GM10248 (cell line): ENCODE results near the gene KCNQ5.

Experiments
- CTCF ChIA-PET: fragments of 300-600 bp; sonication (Branson Sonifier 250); formaldehyde crosslinking; extraction: SDS; loops from one replicate; lab custom pipeline; 2021; ENCODE audit warnings: antibody characterized with exemption; lab: Yijun Ruan, JAX
- POLR2A ChIA-PET: fragments of 350-650 bp; sonication (Branson Sonifier 250); formaldehyde crosslinking; extraction: SDS; loops from one replicate; lab custom pipeline; 2020; ENCODE audit warnings: antibody characterized with exemption; lab: Yijun Ruan, JAX
- DNase-seq: peaks from one replicate; pipeline ENCODE4 v3.0.0; 2012; ENCODE audit errors: extremely low spot score
- TF ChIP-seq, protein P1 (sequence below): IDR thresholded peaks from 2 replicates; pipeline ENCODE4 v1.5.1; 2012; ENCODE audit warnings: mild to moderate bottlenecking, low read depth; ENCODE audit errors: extremely low read depth, missing control alignments, control extremely low read depth

KCNQ5 gene

DNA sequence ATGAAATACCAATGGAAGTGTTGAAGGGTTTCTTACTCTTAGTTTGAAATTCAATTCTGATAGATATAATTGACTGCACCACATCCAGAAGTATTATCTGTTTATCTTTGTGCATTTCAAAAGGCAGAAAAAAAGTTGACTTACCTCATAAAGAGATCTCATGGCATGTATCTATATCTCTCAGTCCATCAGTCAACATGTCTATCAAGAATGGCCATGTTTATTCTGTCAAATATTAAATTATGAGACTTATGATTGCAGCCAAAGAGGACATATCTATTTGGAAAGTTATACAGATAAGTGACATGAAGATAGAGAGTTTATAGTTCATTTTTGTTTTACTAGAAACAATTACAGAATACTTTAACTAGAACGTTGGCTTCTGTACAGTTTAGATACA is 325.7 kb downstream of the KCNQ5 start:
- TF ChIP-seq, protein P1, sequence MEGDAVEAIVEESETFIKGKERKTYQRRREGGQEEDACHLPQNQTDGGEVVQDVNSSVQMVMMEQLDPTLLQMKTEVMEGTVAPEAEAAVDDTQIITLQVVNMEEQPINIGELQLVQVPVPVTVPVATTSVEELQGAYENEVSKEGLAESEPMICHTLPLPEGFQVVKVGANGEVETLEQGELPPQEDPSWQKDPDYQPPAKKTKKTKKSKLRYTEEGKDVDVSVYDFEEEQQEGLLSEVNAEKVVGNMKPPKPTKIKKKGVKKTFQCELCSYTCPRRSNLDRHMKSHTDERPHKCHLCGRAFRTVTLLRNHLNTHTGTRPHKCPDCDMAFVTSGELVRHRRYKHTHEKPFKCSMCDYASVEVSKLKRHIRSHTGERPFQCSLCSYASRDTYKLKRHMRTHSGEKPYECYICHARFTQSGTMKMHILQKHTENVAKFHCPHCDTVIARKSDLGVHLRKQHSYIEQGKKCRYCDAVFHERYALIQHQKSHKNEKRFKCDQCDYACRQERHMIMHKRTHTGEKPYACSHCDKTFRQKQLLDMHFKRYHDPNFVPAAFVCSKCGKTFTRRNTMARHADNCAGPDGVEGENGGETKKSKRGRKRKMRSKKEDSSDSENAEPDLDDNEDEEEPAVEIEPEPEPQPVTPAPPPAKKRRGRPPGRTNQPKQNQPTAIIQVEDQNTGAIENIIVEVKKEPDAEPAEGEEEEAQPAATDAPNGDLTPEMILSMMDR, result no peak
- POLR2A ChIA-PET, result no interaction called here
- no peak for DNase-seq
- CTCF ChIA-PET, result interaction anchor here (0.9 kb wide), 1 partner anchor 11 kb away, joined by 3 read pairs; no protein-coding TSS in a partner anchor

DNA sequence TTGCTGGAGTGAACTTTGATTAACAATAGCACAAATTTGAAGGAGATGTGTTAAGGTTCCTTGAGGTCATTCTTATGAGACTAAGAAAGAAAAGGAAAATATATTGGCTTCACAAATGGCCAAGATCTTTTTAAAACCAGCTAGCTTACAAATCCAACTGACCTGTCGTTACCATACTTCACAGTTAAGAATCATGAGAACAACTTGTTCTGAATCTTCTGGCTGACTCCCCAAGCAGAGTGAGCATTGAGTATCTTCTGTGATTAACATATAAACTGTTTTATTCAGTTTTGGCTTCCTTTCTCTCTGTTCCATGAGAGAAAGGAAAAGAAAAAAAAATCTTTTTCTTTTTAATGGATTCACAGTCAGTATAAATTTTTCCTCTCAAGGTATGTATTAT is 326.3 kb downstream of the KCNQ5 start:
- ChIA-PET CTCF (no interaction called here), POLR2A (no interaction called here)
- DNase-seq, result no peak
- TF ChIP-seq, protein P1, result no peak

DNA sequence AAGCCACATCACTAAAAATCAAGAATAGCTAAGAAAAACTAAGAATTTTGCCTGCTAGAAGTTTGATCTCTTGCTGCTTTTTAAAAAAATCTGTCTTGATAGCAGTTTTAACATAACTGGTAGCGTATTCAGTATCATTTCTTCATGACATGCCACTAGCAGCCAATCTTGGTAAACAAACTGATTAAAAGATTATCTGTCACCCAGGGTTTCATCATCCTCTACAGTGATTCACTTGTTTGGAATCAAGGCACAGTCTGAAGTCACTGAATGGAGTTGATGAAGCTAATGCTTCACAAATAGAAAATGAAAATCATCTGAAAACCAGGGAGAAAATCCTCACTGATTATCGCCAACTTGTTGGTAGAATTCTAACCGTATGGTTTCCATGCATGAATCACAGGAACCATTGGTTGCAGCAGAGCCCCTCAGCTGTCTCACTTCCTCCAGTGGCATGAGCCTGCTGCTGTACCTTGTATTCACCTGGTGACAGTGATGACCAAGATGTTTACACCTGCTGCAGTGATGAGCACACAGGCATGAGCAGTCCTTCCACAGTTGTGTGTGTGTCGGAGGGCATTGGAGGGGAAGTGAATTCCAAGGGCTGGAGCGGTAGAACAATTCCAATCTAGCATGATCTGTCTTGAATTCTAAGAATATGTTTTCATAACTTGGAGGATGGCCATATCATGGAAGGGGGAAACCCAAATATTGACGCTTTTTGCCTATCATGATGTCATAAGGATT is 328.4 kb downstream of the KCNQ5 start:
- TF ChIP-seq, protein P1, result no peak
- CTCF ChIA-PET, result interaction anchor here (1.3 kb wide), 1 partner anchor 9 kb away, joined by 3 read pairs; no protein-coding TSS in a partner anchor
- no peak for DNase-seq

DNA sequence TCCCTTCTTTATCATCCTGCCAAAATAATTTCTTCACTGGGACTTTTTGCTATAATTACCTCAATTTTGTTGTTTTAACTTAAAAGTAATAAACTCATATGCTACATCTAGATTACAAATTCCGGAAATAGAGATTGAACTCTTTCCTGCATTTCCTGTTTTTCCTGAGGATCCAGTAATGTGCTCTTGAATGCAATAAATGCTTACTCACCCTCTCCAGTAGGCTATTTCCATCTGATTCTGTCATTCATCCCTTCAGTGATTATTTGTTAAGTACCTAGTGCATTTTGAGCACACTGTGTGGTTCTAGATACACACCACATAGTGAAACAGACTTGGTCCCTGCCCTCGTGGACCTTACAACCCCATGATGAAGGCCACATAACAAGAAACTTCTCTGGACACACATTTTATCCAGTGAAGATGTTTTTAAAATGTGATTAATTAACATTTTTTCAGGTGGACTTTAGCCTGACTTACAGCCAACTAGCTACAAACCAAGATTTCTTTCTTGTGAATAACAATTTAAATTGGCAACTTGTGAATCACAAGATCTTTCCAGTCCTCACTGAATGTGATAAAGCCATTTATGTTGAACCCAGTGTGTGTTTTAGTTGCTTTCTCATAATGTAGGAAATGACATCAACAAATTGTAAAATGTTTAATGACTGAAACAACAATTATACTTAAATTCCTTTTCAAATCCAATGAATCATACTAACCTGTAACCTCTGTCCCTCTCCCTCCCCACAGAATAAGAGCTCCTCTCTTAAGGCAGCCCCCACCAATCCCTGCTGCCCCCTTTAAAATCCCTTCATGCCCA is 331.2 kb downstream of the KCNQ5 start:
- CTCF ChIA-PET, result interaction anchor here (1.1 kb wide), 1 partner anchor 136 kb away, joined by 3 read pairs; no protein-coding TSS in a partner anchor
- no peak for DNase-seq
- POLR2A ChIA-PET, result no interaction called here
- TF ChIP-seq, protein P1, result no peak

More for the DNA sequence above, 328.4 kb downstream of the KCNQ5 start:
- POLR2A ChIA-PET, result no interaction called here

DNA sequence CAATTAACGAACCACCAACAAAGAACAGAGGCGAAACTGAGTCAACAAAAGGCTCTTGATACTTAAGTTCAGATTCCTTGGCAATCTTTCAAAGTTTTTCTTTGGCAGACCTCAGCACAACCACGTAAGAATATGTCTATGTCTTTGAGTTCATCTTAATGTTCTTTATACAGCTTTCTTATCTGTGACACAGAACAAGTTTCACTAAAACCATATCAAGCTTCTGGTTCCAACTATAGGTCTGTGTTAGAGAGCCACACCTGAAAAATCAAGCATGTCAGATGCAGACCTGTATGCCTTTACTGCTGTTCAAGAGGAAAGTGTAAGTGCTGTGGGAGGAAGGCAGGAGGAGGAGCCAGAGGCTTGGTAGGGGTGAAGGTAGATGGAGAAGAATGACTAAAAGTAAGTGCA is 332.1 kb downstream of the KCNQ5 start:
- POLR2A ChIA-PET, result no interaction called here

DNA sequence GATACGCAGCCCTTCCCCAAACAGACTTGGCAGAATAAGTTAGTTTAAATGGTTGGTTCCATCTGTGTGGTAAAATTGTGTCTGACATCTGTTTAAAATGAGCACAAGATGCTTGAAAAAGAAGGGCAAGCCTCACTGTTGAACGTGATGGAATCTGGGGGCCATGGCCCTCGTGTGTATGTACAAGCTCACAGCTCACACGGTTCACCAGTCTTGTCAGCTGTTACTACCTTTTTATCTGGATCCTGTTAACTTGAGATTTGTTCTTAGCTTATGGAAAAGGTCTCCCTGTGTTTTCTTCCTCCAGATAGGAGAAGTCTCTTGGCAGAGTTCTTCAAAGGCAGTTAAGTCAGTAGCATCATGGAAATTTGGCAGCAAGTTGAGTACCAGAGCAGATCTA is 332.9 kb downstream of the KCNQ5 start:
- ChIA-PET CTCF (interaction anchor here (1.7 kb wide), 1 partner anchor 12 kb away, joined by 3 read pairs; no protein-coding TSS in a partner anchor), POLR2A (no interaction called here)
- DNase-seq, result no peak
- TF ChIP-seq, protein P1, result no peak

More for the DNA sequence above, 332.1 kb downstream of the KCNQ5 start:
- TF ChIP-seq, protein P1, result no peak
- no peak for DNase-seq
- CTCF ChIA-PET, result no interaction called here
